Stimulated activated CD4-positive, alpha-beta T cell treated with anti-CD3 and anti-CD28 coated beads, TNF-alpha, amount 100 ng/mL, for 1 hour (primary cell): ENCODE data around the gene CTR9.
"Not testable (repeated sequence)": the region's sequence is repeated elsewhere in the genome, so short reads cannot be mapped to it uniquely, and the experiment has no call there.

ENCODE experiments used
- DNase-seq, 3 donors: peaks; one replicate each; pipeline ENCODE4 v3.0.0-alpha.2; 2020; ENCODE audit warnings: low read depth in 3 of 3, low spot score in 1 of 3

The CTR9 gene

DNA sequence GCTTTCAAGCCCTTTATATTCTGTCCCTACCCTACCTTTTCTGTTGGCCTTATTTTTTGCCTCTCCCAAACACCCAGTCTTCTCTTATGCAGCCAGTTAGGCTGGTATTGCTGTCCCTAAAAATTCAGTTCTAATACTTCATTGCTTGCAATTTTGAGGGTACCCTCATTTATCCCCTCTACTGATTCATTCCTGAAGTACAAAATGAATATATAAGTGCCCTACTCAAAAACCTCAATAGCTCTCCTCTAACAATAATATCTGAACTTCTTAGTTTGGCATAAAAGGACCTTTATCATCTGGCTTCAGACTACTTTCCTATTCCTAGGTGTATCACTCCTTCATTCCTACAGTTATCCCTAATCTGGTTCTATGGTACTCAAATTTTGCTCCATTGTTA, 62.9 kb downstream of the CTR9 start:
- no peak for DNase-seq

DNA sequence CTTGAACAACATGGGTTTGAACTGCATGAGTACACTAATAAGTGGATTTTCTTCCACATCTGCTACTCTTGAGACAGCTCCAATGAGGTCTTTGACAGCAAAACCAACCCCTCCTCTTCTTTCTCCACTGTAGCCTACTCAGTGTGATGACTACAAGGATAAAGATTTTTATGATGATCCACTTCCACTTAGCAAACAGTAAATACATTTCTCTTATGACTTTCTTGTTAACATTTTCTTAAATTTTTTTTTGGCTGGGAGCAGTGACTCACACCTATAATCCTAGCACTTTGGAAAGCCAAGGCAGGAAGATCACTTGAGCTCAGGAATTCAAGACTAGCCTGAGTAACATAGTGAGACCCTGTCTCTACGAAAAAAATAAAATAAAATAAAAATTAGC, 67.5 kb downstream of the CTR9 start:
- DNase-seq, result no peak

DNA sequence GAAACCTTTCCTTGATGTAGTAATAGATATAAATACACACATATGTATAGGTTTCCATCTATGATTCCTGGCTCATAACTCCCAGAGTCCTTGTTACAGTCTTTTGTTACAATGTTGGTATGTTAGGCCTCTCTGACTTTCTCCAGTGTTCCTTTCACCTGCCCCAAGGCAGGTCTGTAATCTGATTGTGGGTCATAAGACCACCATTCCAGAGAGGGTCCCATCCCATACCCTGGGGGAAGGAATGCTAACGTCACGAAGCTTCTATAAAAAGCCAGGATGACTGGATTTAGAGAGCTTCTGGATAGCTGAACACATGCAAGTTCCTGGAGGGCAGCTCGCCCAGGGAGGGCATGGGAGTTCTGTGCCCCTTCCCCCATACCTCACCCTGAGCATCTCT, 71.4 kb downstream of the CTR9 start:
- not testable (repeated sequence) for DNase-seq

DNA sequence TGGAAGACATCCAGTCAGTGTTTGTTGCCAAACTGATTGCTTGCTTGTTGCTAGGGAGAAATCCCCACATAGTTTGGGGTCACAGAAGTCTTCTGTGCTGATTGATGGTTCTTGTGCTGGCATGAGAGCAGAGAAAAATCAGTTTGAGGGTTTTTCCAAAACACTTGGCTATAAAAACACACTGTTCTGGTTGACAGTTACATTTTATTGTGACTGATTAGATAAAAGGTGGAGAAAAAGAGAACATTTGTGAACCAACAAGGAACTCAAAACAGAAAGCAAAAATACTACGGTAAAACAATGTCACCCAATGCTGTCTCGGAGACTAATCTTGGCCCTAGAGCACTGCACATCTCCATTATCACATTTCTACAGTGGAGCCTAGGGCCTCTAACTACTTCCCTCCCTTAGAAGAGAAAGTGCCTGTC, 72.1 kb downstream of the CTR9 start:
- DNase-seq, result no peak

DNA sequence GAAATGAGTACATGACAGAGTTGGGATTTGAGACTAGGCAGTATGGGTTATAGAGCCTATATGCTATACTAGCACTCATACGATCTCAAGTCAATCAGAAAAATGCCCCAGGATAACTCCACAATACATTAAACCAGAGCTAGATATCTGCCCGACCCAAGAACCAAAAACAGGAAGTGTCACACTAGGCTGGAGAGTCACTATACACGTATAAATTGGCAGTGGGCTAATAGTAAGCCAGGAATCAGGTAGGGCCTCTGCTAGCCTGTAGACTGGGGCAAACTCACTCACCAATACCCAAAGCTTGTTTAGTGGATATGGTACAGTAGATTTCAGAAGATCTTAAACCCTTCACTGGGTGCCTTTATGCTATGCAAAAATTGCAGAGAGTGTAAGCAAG, 73.8 kb downstream of the CTR9 start:
- no peak for DNase-seq

DNA sequence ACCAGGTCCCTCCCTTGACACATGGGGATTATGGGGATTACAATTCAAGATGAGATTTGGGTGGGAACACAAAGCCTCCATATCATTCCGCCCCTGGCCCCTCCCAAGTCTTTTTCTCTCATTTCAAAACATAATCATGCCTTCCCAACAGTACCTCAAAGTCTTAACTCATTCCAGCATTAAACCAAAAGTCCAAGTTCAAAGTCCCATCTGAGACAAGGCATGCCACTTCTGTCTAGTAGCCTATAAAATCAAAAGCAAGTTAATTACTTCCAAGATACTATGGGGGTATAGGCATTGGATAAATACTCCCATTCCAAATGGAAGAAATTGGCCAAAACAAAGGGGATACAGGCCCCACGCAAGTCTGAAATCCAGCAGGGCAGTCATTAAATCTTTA, 77.4 kb downstream of the CTR9 start:
- no peak for DNase-seq

DNA sequence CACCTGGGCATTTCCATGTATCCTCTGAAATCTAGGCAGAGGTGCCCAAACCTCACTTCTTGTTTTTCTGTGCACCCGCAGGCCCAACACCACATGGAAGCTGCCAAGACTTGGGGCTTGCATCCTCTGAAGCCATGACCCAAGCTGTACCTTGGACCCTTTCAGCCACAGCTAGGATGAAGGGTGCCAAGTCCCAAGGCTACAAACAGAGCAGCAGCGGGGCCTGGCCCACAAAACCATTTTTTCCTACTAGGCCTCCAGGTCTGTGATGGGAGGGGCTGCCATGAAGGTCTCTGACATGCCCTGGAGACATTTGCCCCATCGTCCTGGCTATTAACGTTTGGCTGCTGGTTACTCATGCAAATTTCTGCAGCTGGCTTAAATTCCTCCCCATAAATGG, 78.1 kb downstream of the CTR9 start:
- no peak for DNase-seq
